GM12878 (cell line): ENCODE data around the gene OR4E2. TPM values are rescaled to one million over a fixed set of nuclear protein-coding genes. Genes with fewer than 3 reads are reported as not detected.

Experiments
- ATAC-seq: fragments of 200-7000 bp; cut with Tn5 transposase; 3 replicates; pipeline ENCODE4 v1.9.1; 2020; ENCODE audit warnings: mild to moderate bottlenecking, moderate library complexity
- BruUV-seq: library from RNA; stranded (reverse); fragments of 400-500 nt; replicated peaks from 2 replicates; lab custom pipeline; 2021; lab: Mats Ljungman, UMichigan
- CTCF ChIA-PET: fragments of 300-600 bp; sonication (Branson Sonifier 250); formaldehyde crosslinking; extraction: SDS; loops from one replicate; lab custom pipeline; 2021; ENCODE audit warnings: inconsistent platforms; lab: Yijun Ruan, JAX
- POLR2A ChIA-PET: fragments of 350-600 bp; formaldehyde crosslinking; extraction: SDS; loops from one replicate; lab custom pipeline; 2021; ENCODE audit warnings: inconsistent platforms; lab: Charles Lee
- RAD21 ChIA-PET: fragments of 300-600 bp; sonication (Branson Sonifier 250); formaldehyde crosslinking; loops from one replicate; lab custom pipeline; 2023; ENCODE audit warnings: antibody characterized with exemption; ENCODE audit not compliant: unreplicated experiment; lab: Charles Lee
- SMC1A ChIA-PET: fragments of 300-600 bp; sonication (Branson Sonifier 250); formaldehyde crosslinking; loops from one replicate; lab custom pipeline; 2023; ENCODE audit not compliant: unreplicated experiment, uncharacterized antibody; lab: Charles Lee
- DNase-seq: peaks from one replicate; pipeline ENCODE4 v3.0.0-alpha.2; 2011; ENCODE audit warnings: low read depth, low spot score
- FAIRE-seq: peaks from 3 replicates; lab custom pipeline; 2011; peaks lifted over from hg19 to GRCh38; lab: Jason Lieb, UNC
- H2AFZ ChIP-seq: 2 replicates; pipeline ENCODE4 v1.6.0; 2011; ENCODE audit warnings: low read depth, low read length, control low read depth; ENCODE audit not compliant: control insufficient read depth
- H3K27ac ChIP-seq: 2 replicates; pipeline ENCODE4 v1.5.1; 2011; ENCODE audit warnings: control low read depth; ENCODE audit not compliant: control insufficient read depth, insufficient read depth
- H3K27me3 ChIP-seq, 2 experiments: replicated peaks in 1 of 2; 2 replicates each; pipeline versions ENCODE4 v1.6.0 to v1.6.1; 2011; ENCODE audit warnings: low read length in 1 of 2; ENCODE audit not compliant: control insufficient read depth in 2 of 2, insufficient read depth in 2 of 2
- H3K36me3 ChIP-seq, 2 experiments: 2 replicates each; pipeline ENCODE4 v1.5.1; 2011; ENCODE audit warnings: low read length in 1 of 2; ENCODE audit not compliant: control insufficient read depth in 2 of 2, insufficient read depth in 2 of 2
- H3K4me1 ChIP-seq: 2 replicates; pipeline ENCODE4 v1.6.1; 2011; ENCODE audit warnings: mild to moderate bottlenecking, low read length, moderate library complexity, mixed read lengths; ENCODE audit not compliant: control insufficient read depth, insufficient read depth
- H3K4me2 ChIP-seq: 2 replicates; pipeline ENCODE4 v1.6.0; 2011; ENCODE audit warnings: control low read depth; ENCODE audit not compliant: control insufficient read depth, insufficient read depth
- H3K4me3 ChIP-seq: fragments of 200-600 bp; sonication (generic); 2 replicates; pipeline ENCODE4 v1.5.1; 2016
- H3K79me2 ChIP-seq: 2 replicates; pipeline ENCODE4 v1.6.0; 2011; ENCODE audit warnings: low read length; ENCODE audit not compliant: control insufficient read depth, insufficient read depth
- H3K9ac ChIP-seq: 2 replicates; pipeline ENCODE4 v1.8.0; 2011; ENCODE audit warnings: low read length, control low read depth, mixed read lengths; ENCODE audit not compliant: control insufficient read depth, insufficient read depth
- H3K9me3 ChIP-seq: replicated peaks from 3 replicates; pipeline ENCODE4 v1.5.1; 2011; ENCODE audit warnings: mild to moderate bottlenecking, low read length; ENCODE audit not compliant: control insufficient read depth, insufficient read depth
- H4K20me1 ChIP-seq: 2 replicates; pipeline ENCODE4 v1.6.0; 2011; ENCODE audit not compliant: control insufficient read depth, insufficient read depth
- BACH1 ChIP-seq: fragments of 450-650 bp; IDR thresholded peaks from 2 replicates; pipeline ENCODE4 v1.6.1; 2017; ENCODE audit warnings: mild to moderate bottlenecking, borderline replicate concordance
- CBX5 ChIP-seq: sonication (generic); IDR thresholded peaks from 2 replicates; pipeline ENCODE4 v1.6.1; 2016; ENCODE audit warnings: low read depth, moderate library complexity, mild to moderate bottlenecking, inconsistent platforms
- CREB1 ChIP-seq: IDR thresholded peaks from 2 replicates; pipeline ENCODE4 v1.6.1; 2012; ENCODE audit warnings: low read depth, mild to moderate bottlenecking, inconsistent platforms
- EZH2 ChIP-seq: IDR thresholded peaks from 2 replicates; pipeline ENCODE4 v1.6.1; 2012; ENCODE audit warnings: low read depth, mild to moderate bottlenecking, control low read depth, inconsistent platforms, low read length, borderline replicate concordance; ENCODE audit not compliant: control insufficient read depth
- GABPA ChIP-seq: IDR thresholded peaks from 2 replicates; pipeline ENCODE4 v1.6.1; 2014; ENCODE audit warnings: antibody characterized with exemption, low read depth, mild to moderate bottlenecking, inconsistent platforms
- MXI1 ChIP-seq: fragments of 150-350 bp; IDR thresholded peaks from 2 replicates; pipeline ENCODE4 v1.6.1; 2011; ENCODE audit warnings: low read depth, mild to moderate bottlenecking, inconsistent platforms, low read length, improper control_type of control experiment
- MYC ChIP-seq: IDR thresholded peaks from 2 replicates; pipeline ENCODE4 v1.6.1; 2011; ENCODE audit warnings: mild to moderate bottlenecking, low read length, moderate library complexity, inconsistent platforms; ENCODE audit not compliant: insufficient read depth, insufficient replicate concordance, insufficient read length, severe bottlenecking
- PAX5 ChIP-seq: IDR thresholded peaks from 2 replicates; pipeline ENCODE4 v1.6.1; 2011; ENCODE audit warnings: low read depth, low read length, borderline replicate concordance
- RAD21 ChIP-seq: IDR thresholded peaks from 2 replicates; pipeline ENCODE4 v1.6.1; 2011; ENCODE audit warnings: mild to moderate bottlenecking, low read depth, low read length, moderate library complexity; ENCODE audit not compliant: insufficient read depth
- TAF1 ChIP-seq: IDR thresholded peaks from 2 replicates; pipeline ENCODE4 v1.6.1; 2011; ENCODE audit warnings: mild to moderate bottlenecking, low read depth, low read length, borderline replicate concordance
- TCF12 ChIP-seq: IDR thresholded peaks from 2 replicates; pipeline ENCODE4 v1.6.1; 2011; ENCODE audit warnings: low read depth, mild to moderate bottlenecking, low read length
- WRNIP1 ChIP-seq: IDR thresholded peaks from 2 replicates; pipeline ENCODE4 v1.6.1; 2011; ENCODE audit warnings: low read depth, low read length, improper control_type of control experiment, borderline replicate concordance
- ZNF384 ChIP-seq: IDR thresholded peaks from 2 replicates; pipeline ENCODE4 v1.6.1; 2012; ENCODE audit warnings: low read depth, mild to moderate bottlenecking, low read length, improper control_type of control experiment, borderline replicate concordance
- WGBS: methylation state at CpG from one replicate; pipeline ENCODE4 v1.1.6; 2016; ENCODE audit warnings: low lambda C conversion rate; ENCODE audit not compliant: insufficient replicate concordance, insufficient coverage; ENCODE audit errors: missing lambda C conversion rate; 5-methylcytosine and 5-hydroxymethylcytosine counted together
- in situ Hi-C: fragments of 300-500 bp; cut with MboI; formaldehyde crosslinking; loops from 9 replicates; pipeline ENCODE4 v1.14.3; 2018; ENCODE audit warnings: mixed read lengths
- intact Hi-C: fragments of 100-400 bp; cut with micrococcal nuclease; formaldehyde crosslinking; loops from one replicate; pipeline ENCODE4 v1.14.2; 2022; ENCODE audit not compliant: unreplicated experiment
- polyA plus RNA-seq, 11 experiments: library from polyadenylated mRNA; depleted of rRNA in 4 of 11; unstranded in 6 of 11; stranded (reverse) in 5 of 11; fragments of >200 nt; fragmentation: Nextera tagmentation in 4 of 11; fragmentation: Illumina TruSeq in 1 of 11; extraction: Ambion mirVana in 4 of 11; extraction: Trizol in 1 of 11; gene quantifications; 1 replicate in 1 of 11; 2 replicates in 10 of 11; pipeline versions ENCODE4 v1.2.1 to v1.2.3, GENCODE V29; 2011 to 2016; ENCODE audit warnings: inconsistent platforms in 2 of 11, missing spikeins in 2 of 11, low read depth in 1 of 11
- total RNA-seq, 4 experiments: library from RNA; depleted of rRNA in 3 of 4; stranded (reverse); fragments of >200 nt in 3 of 4; fragmentation: Illumina TruSeq in 1 of 4; extraction: Trizol in 1 of 4; gene quantifications; 2 replicates each; pipeline versions ENCODE4 v1.2.1 to v1.2.3, GENCODE V29; 2013 to 2021
- TF ChIP-seq, protein P1 (sequence below): fragments of 450-650 bp; IDR thresholded peaks from 2 replicates; pipeline ENCODE4 v1.6.1; 2017; ENCODE audit warnings: mild to moderate bottlenecking, low read depth, inconsistent platforms; ENCODE audit not compliant: poor library complexity, severe bottlenecking
- TF ChIP-seq, protein P2 (sequence below): IDR thresholded peaks from 2 replicates; pipeline ENCODE4 v1.6.1; 2012; ENCODE audit warnings: low read length, inconsistent platforms

OR4E2 gene
- total and polyA plus RNA-seq, 10 of the 15 experiments (the other 5 are each of a cell fraction or from before 2014, with no cell fraction given) = not detected

DNA sequence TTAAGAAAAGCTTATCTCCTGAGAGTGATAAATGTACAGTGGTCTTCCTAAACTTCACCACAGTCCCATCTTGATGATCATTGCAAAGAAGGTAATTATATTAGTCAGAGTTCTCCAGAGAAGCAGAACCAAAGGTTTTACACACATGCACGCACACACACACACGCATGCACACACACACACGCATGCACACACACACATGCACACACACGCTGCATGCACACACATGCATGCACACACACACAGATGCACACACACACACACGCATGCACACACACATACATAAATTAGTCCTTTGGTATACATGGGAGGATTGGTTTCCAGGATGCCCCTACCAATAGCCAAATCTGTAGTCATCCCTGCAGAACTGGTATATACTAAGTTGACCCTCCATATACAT is 580 bp downstream of the OR4E2 start:
- no peak overlapping the region for H3K9ac ChIP-seq
- no peak overlapping the region for H3K4me2 ChIP-seq
- CTCF ChIA-PET = no interaction called here
- H3K36me3 ChIP-seq = no peaks in the 10 kb centered on the region
- no peak for TF ChIP-seq MXI1
- no peak for TF ChIP-seq CREB1
- no peak for TF ChIP-seq RAD21
- TF ChIP-seq TAF1 = no peak
- TF ChIP-seq, protein P1, sequence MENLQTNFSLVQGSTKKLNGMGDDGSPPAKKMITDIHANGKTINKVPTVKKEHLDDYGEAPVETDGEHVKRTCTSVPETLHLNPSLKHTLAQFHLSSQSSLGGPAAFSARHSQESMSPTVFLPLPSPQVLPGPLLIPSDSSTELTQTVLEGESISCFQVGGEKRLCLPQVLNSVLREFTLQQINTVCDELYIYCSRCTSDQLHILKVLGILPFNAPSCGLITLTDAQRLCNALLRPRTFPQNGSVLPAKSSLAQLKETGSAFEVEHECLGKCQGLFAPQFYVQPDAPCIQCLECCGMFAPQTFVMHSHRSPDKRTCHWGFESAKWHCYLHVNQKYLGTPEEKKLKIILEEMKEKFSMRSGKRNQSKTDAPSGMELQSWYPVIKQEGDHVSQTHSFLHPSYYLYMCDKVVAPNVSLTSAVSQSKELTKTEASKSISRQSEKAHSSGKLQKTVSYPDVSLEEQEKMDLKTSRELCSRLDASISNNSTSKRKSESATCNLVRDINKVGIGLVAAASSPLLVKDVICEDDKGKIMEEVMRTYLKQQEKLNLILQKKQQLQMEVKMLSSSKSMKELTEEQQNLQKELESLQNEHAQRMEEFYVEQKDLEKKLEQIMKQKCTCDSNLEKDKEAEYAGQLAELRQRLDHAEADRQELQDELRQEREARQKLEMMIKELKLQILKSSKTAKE = no peak
- no peak for TF ChIP-seq TCF12
- TF ChIP-seq EZH2 = no peak
- TF ChIP-seq WRNIP1 = no peak
- no peak for TF ChIP-seq PAX5
- no peak for TF ChIP-seq BACH1
- TF ChIP-seq MYC = no peak
- TF ChIP-seq, protein P2, sequence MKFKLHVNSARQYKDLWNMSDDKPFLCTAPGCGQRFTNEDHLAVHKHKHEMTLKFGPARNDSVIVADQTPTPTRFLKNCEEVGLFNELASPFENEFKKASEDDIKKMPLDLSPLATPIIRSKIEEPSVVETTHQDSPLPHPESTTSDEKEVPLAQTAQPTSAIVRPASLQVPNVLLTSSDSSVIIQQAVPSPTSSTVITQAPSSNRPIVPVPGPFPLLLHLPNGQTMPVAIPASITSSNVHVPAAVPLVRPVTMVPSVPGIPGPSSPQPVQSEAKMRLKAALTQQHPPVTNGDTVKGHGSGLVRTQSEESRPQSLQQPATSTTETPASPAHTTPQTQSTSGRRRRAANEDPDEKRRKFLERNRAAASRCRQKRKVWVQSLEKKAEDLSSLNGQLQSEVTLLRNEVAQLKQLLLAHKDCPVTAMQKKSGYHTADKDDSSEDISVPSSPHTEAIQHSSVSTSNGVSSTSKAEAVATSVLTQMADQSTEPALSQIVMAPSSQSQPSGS = no peak
- no peak for TF ChIP-seq ZNF384
- TF ChIP-seq CBX5 = no peak
- TF ChIP-seq GABPA = no peak
- no peak overlapping the region for H3K4me3 ChIP-seq
- ATAC-seq = no peak
- no peak overlapping the region for H3K27ac ChIP-seq
- no peak overlapping the region for H2AFZ ChIP-seq
- RAD21 ChIA-PET = no interaction called here
- H3K9me3 ChIP-seq = no peaks in the 10 kb centered on the region
- no peak for DNase-seq
- SMC1A ChIA-PET = no interaction called here
- H3K4me1 ChIP-seq = no peaks in the 10 kb centered on the region
- H3K79me2 ChIP-seq = no peaks in the 10 kb centered on the region
- in situ Hi-C loops = no loop called here
- H4K20me1 ChIP-seq = no peaks in the 10 kb centered on the region
- POLR2A ChIA-PET = no interaction called here
- FAIRE-seq = no peak
- WGBS = 40% methylated on average over 5 of the region's 5 CpGs
- BruUV-seq = no TSS peak
- intact Hi-C loops = no loop called here
- no peaks in the 10 kb centered on the region for H3K27me3 ChIP-seq
